Stimulated activated CD4-positive, alpha-beta T cell treated with anti-CD3 and anti-CD28 coated beads, Interleukin-1b, Interleukin-23, amount 100 ng/mL, for 1 hour (primary cell): Measurements from ENCODE around the gene CABLES1.

Experiments used
- DNase-seq, 2 donors: peaks; one replicate each; pipeline ENCODE4 v3.0.0-alpha.2; 2020; ENCODE audit warnings: low read depth in 2 of 2

Gene CABLES1

DNA sequence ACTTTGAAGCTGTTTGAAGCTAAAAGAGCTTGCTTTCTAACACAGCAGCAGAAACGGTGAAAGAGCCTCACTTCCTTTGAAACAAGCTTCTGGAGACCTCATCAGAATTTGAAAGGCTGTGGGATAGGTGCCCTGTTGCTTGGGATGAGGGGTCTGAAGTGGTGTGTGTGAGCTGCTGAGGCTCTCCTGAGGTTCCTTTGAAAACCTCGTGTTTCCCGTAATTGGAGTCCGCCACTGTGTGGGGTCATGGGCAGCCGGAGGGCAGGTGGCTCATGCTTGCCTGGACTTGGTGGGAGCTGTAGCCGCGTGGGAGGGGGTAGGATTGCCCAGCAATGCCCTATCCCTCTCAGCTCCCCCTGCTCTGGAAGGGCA is 34.4 kb downstream of the CABLES1 start:
- DNase-seq, result no peak

DNA sequence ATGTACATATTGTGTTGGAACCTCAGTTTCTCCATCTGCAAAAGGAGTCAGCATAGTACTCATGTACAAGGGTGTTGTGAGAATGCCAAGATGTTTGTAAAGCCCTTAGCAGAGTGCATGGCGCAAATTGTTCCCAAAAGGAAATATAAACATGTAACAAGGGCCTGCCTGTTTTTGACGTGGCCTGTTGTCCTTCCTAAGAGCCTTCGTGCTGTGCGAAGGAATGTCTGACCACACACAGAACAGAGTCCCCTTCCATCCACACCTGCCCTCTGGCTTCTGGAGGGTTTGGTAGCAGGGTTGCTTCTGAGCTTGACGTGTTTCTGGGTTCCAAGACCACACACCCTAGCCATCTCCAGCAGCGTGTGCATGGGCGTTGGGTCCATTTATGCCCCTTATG is 34.9 kb downstream of the CABLES1 start:
- no peak for DNase-seq

DNA sequence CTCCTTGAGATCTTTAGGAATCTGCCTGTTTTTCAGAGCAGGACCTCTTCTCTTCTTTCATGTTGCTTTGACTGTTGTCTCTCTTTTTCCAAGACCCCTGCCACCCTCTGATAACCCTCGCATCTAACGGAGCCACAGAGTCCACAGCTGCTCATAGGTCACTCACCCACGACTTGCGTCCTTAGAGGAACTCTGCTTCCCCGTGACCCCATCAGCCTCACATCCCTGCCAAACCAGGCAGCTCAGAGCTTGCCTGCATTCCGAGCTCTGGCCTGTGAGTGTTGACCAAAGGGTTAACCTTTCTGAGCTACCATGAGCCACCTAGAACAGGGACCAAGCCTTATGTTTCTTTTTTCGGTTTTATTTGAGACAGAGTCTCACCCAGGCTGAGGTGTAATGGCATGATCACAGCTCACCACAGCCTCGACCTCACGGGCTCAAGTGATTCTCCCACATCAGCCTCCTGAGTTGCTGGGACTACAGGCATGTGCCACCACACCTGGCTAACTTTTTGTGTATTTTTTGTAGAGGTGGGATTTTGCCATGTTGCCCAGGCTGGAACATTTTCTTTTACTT is 36.4 kb downstream of the CABLES1 start:
- DNase-seq, result no peak

DNA sequence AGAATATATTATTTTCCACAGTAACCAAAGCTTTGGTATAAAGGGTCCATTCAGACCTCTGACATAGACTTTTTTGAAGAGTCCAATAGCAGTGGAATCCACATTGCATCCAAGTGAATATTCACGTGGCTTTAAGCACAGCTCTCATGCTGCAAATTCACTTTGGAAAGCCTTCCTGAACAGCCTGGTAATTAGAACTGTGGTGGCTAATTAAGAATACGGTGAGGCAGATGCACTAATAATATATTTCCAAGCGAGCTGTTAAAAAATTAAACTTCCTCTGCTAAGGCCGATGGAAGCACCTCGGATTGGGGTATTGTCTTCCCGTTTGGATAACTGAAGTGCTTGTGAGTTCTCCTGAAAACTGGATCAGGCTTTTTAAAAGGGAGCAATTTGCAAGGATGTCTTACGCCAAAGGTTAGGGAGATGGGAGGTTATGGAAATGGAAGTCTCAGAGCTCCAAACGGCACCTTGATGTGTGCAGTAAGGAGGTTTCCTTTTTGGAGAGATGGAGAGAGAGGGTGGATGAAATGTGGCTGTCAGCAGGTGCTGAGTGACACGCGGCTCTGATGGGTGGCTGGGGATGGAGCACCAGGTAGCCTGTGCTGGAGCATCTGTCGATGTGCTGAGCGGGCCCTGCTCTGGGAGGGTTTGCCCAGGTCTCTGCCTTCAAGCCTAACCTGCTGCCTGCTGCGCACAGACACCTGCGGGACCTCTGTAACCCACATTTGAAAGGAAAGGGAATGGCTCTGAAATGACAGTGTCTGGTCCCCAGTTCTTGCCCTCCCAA is 37.5 kb downstream of the CABLES1 start:
- no peak for DNase-seq

DNA sequence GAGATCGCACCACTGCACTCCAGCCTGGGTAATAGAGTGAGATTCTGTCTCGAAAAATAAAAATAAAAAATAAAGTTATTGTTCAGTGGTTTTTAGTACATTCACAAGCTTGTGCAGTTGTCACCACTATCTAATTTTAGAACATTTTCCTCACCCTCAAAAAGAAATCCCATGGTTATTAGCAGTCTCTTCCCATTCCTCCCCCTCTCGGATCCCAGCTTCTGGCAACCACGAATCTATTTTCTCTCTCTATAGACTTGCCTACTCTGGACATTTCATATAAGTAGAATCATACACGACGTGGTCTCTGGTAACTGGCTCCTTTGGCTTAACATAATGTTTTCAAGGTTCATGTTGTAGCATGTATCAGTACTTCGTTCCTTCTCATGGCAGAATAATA is 38.6 kb downstream of the CABLES1 start:
- DNase-seq, result no peak

DNA sequence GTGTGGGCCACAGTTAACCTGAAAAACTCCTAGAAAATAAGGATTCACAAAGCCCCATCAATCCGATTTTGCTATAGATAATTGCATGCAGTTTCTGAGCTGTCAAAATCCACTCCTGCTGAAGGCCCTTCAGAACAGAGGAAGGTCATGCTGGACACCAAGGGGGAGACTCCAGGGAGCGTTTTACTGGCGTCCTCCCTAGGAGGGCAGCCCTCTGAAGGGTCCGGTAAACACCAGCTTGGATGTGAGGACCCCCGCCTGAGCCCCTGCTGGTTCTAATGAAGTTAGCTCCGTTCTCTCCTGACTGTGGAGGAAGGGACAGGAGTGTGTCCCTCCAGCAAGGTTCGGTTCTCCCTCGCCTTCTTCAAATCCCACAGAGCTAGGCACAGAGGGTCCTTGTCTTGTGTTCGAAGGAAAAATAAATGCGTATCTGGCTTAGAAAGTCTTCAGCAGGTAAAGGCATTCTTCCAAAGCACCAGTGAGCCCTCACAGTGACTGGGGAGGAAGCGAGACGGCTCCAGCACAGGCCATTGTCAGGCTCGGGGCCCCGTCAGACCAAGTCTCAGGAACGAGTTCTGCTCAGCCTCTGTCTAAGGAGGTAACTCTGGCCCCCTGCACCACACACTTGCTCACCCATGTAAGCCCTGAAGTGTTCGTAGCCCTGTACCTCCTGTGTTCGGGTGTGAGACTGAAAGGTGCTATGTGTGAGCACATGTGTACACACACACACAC is 41.6 kb downstream of the CABLES1 start:
- DNase-seq, result no peak

DNA sequence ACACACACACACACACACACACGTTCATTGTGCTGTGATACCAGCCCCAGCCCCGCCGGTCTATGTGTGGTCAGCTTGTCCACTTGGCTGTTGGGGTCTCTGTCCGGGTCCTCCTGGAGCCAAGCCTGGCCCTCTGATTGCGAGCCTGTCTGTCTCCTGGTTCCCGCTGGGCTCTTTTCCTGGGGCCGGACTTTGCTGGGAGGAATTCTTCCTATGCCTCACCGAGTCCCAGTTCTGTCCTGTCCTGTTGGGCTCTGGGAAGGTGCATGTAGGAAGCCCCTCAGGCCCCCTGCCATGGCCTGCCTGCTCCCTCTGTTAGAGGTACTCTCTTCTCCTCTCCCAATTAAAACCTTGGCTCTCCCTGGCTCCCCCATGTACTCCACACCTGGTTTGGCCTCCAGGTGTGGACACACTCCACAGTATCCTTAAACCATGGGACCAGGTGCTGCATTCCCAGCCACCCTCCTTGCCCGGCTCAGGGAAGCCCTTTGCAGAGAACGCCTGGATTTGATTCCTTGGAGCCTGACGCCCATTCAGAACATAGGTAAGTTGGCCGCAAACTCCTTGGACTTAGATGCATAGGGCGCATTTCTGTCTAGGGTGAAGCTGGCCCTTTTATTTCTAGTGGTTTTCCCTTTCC is 42.3 kb downstream of the CABLES1 start:
- DNase-seq, result no peak

DNA sequence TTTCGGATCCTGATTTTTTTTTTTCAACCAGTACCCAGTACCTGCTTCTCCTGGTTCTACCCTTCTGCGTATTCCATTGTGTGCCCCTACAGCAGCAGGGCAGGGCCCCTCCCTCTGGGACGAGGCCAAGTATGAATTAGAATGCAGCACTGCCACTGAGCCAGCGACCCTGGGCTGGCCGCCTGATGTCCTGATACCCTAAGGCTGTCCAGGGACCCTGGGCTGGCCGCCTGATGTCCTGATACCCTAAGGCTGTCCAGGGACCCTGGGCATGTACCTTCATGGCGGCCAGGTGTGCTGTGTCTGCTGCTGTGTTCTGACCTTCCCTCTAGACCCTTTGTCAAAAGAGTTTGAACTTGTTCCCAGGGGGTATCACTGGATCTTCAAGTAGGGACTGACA is 42.9 kb downstream of the CABLES1 start:
- no peak for DNase-seq

DNA sequence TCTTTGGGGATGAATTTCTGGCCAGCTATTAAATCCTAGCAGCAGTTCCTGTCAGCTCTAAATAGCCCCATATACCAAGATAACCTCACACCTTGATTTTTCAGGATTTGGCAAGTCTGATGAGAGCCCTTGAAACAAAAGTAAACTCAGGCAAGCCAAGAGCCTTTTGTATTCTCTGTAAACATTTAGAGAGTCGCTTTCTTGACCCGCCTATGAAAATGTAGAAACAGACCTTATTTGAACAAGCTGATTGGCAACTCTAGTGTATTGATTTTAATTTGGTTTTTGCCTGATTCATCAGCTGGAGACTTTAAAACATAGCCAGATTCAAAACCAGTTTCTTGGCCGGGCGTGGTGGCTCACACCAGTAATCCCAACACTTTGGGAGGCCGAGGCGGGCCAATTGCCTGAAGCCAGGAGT is 43.4 kb downstream of the CABLES1 start:
- DNase-seq, result no peak

DNA sequence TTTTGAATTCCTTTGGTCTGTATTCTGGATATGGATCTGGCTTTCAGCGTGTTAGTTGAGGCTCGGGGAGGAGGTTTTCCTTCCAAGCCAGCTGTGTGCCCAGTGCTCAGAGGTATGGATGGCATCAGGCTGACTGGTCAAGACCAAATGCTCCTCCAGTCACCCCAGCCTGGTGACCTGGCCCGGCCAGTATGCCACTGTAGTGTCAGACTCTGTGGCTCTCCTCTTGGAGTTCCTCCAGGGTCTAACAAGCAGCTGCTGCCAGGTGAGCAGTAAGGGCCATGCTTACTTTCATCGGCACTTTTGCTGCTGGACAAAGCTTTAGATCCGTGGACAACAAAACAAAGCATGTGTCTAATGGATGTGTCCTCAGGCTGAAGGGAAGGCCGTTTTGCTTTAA is 44.1 kb downstream of the CABLES1 start:
- DNase-seq, result no peak

DNA sequence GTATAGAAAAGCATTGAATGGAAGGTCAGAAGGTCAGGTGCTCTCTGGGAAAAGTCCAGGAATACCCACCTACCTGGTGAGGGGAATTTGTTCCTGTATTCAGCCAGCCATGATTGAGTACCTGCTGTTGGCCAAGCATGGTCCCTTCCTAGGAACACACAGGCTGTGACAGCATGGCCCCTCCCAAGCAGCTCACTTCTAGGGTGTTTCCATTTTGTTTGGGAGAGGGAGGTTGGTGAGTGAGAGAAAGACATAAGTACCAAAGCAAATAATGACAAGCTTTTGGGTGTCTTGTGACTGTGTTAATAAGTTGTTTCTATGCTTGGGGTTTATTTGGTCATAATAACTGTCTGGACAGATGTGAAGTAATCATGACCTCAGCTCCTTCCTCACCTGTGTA is 46.3 kb downstream of the CABLES1 start:
- no peak for DNase-seq

DNA sequence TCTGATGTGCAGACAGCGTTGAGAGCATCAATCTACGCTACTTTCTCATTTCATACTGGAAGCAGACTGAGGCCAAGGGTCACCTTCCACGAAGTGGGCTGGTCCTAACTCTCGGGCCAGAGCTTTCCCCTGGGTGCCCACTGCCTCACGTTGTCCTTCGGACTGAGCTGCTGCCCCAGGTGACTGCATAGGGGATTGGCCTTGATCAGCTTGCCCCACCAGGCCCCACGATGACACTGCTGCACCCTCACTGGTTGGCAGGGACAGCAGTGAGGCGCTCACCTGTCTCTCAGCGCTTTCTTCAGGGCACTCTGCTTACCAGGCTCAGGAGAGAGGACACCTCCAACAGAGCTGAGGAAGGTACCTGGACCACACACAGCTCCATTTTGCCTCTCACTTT is 47.3 kb downstream of the CABLES1 start:
- DNase-seq, result no peak

DNA sequence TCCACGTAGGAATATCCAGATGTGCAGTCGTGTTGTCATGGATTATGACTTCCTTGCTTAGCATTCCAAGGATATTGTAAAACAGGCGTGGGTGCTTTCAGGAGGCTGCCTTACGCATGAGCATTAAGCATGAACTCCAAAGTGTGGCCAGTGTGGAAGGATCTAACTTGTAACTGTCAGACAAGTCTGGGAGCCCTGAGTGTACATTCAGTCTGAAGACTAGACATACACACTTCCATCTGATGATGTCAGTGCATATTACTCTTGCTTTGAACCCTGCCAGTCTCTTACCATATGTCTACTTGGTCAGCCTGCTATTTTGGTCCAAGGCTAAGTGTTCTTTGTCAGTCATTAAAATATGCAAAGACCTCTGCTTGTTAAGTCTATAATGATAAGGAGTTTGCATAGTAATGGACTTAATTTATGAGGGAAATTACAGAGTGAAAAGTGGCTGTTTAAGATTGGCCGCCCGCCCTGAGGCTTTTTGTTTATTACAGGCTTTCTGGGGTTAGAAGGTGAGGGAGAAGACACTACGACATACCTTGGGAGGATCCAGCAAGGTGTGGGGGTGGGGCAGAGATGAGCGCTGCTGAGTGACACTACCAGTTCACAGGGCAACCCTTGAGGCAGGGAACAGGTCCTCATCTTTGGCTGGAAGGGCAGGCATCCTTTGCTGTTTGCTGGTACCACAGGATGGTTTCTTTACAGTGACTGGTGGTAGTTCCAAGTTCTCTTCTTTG is 48.3 kb downstream of the CABLES1 start:
- DNase-seq, result no peak

DNA sequence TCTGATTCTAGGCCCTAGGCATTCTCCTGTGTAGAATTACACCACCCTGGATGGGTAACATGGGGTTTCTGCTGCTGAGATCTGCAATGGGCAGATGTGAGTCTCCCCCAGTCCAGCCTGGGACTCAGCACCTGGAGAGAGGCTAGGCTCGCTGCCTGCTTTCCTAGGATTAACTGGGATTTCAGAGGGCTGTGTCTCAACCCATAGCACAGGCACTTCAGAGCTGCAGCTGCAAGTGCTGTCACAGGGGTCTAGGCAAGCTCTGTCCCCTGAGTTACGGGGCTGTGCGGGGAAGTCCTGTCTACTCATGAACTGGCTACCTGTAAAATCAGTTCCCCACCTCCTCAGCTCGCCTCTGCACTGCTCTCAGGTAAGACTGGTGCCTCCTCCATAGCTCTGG is 51.5 kb downstream of the CABLES1 start:
- DNase-seq, result no peak

DNA sequence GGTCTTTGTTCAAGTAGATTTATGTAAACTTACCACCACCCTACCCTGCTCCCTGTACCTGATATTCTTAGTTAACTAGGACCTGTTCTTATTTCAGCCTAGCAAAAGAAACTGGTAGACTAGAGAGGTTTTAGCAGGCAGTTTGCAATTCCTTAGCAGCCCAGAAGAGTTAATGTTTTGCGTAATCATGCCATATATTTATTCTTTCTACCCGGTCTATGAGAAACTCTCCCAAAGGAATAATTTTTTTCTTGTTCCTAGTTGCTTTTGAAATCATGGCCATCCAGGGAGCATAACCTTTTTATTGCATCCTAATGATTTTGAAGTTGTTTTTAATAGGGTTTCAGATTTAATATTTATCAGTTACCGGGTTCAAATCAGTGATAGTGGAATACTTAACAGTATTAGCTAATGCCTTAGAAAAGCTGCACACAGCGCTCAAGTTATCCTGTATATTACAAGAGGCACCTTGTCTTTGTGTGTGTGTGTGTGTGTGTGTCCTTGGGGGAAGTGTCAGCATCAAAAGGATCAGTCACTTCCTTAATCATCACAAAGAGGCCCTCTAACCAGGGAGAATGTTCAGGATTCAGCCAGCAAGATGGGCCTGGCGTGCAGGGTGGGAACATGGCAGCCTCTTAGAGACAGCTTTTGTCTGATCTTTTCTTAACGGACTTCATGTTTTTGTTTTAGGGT is 52.9 kb downstream of the CABLES1 start:
- no peak for DNase-seq

DNA sequence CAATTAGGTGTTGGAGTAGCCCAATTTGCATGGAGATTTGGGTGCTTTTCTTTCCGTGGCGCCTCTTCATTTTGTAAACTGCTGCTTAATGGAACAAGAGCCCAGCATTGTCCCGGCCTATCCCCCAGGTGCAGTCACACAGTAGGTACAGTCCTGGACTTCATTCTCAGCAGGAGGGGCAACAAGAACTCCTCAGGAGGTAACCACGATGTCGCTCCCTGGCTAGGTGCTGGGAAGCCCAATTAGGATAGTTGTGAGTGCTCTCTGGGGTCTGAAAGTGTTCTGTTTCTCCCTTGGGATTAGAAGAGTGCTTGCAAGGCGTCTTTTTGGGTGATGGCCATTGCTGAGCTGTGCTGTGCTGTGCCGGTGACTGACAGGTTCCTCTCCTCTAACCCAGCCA is 53.8 kb downstream of the CABLES1 start:
- no peak for DNase-seq

DNA sequence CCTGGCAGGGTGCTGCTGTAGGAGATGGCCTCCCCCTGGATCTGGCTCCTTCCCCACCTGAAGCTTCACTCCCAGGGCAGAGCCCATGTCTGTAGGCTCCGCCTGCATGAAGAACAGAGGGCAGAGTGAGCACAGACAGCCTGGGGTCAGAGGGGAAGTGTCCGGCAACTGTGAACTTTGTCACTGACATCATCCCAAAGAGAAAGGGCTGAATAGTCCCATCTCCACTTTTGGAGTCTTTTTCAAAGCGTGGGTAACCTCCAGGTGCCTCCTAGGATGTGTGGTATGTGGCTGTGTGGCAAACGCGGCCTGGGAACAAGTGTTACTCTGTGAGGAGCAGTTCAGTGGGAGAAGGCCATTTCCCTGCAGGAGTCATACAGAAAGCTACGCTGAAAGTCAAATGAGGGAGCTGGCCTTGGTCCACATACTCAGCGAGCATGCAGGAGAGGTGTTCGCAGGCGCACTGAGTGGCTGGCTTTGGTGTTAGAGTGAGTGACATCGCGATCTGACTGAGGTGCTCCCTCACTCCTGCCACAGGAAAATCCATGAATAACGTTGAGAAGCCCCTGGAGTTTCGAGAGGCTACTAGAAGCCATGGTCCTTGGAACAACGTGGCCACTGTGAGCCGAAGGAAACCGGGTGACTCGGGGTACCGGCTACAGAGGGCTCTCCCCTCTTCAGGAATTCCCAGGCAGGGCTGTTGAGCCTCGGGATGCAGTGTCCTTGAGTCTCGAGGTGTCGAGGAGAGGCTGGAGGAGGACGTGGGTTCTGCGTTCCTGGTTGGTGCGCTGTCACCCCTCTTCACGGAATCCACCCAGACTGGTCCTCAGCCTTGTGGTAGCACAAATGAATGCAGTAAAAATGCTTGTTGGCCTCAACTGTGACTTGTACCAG is 54.7 kb downstream of the CABLES1 start:
- no peak for DNase-seq

DNA sequence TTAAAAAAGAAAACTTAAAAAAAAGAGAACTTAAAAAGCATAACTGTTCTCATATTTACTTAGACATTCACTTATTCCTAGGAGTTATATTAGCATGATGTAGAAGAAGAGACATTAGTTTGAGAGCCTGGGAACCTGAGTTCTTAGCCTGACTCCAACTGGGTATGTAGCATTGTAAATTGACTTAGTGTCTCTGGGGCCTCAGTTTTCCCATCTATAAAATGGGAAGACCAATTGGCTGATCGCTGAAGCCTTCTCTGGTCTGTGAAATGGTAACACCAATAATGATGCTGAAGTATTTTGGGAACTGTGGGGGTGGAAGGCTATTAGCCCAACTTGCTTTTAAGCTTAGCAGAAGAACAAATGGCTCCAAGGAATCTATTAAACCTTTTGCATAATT is 55.9 kb downstream of the CABLES1 start:
- DNase-seq, result no peak

DNA sequence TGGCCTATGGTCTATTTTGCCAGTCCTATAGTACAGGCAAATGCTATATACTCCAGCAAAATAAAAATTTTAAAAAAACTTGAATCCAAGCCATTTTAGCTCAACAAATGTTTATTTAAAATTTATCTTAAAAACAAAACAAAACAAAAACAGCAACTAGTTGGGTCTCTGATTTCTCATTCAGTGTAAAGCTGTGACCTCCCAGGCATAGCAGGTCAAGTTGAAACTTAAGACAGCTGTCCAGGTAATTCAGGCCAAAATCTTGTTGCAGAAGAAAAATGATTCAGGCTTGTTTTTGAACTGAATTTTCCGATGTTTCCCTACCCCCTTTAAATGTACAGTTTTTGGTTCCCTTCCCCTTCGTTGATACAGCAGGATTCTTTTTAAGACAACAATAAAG is 58.5 kb downstream of the CABLES1 start:
- no peak for DNase-seq
